Thymus (tissue), 11 donors: ENCODE measurements around the gene SMG9. TPM values are rescaled to one million over a fixed set of nuclear protein-coding genes. Genes with fewer than 3 reads are reported as not detected.
"Not testable (repeated sequence)": the region's sequence is repeated elsewhere in the genome, so short reads cannot be mapped to it uniquely, and the experiment has no call there.

ENCODE experiments used
- DNase-seq, 9 donors: peaks; one replicate each; pipeline ENCODE4 v3.0.0-alpha.2; 2013; ENCODE audit warnings: low spot score in 9 of 9, low read depth in 6 of 9, missing footprints in 1 of 9
- H3K27ac ChIP-seq, 2 donors: one replicate each; pipeline ENCODE4 v1.5.1; 2013; ENCODE audit warnings: control low read depth in 1 of 2, low read depth in 1 of 2, low read length in 1 of 2, mild to moderate bottlenecking in 1 of 2, moderate library complexity in 1 of 2
- H3K27me3 ChIP-seq, 2 donors: one replicate each; pipeline ENCODE4 v1.5.1; 2013; ENCODE audit warnings: low read length in 1 of 2; ENCODE audit not compliant: control insufficient read depth in 2 of 2, insufficient read depth in 1 of 2
- H3K36me3 ChIP-seq, 2 donors: one replicate each; pipeline ENCODE4 v1.5.1; 2013; ENCODE audit warnings: low read length in 1 of 2, mild to moderate bottlenecking in 1 of 2, moderate library complexity in 1 of 2; ENCODE audit not compliant: control insufficient read depth in 2 of 2, insufficient read depth in 2 of 2
- H3K4me1 ChIP-seq, 2 donors: one replicate each; pipeline ENCODE4 v1.5.1; 2013; ENCODE audit warnings: low read length in 2 of 2; ENCODE audit not compliant: control insufficient read depth in 2 of 2, insufficient read depth in 2 of 2
- H3K4me3 ChIP-seq, 2 donors: one replicate each; pipeline ENCODE4 v1.5.1; 2013; ENCODE audit warnings: low read length in 2 of 2, control low read depth in 1 of 2, mild to moderate bottlenecking in 1 of 2
- H3K9me3 ChIP-seq, 2 donors: one replicate each; pipeline ENCODE4 v1.5.1; 2013; ENCODE audit warnings: low read length in 1 of 2, mild to moderate bottlenecking in 1 of 2; ENCODE audit not compliant: control insufficient read depth in 2 of 2, insufficient read depth in 1 of 2
- WGBS: extraction: QIAGEN DNeasy Blood & Tissue Kit; methylation state at CpG from one replicate; pipeline ENCODE4 v1.1.7; 2013; 5-methylcytosine and 5-hydroxymethylcytosine counted together
- polyA plus RNA-seq: library from polyadenylated mRNA; stranded (reverse); fragments of 200-250 nt; gene quantifications from one replicate; pipeline ENCODE4 v1.2.3, GENCODE V29; 2013
- total RNA-seq: library from RNA; stranded (reverse); fragments of 120-200 nt; gene quantifications from one replicate; pipeline ENCODE4 v1.2.4, GENCODE V29; 2013
- donor health status: healthy.

Gene SMG9
- total and polyA plus RNA-seq, 2 donors: 16.0 to 36.9 TPM

DNA sequence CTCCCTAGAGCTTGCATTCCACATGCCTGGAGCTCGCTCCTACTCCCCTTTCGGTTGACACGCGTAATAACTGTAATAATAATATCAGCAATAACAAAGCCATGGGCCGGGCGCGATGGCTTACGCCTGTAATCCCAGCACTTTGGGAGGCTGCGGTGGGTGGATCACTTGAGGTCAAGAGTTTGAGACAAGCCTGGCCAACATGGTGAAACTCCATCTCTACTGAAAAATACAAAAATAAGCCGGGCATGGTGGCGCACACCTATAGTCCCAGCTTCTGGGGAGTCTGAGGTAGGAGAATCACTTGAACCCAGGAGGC lies 20.1 kb upstream of the SMG9 start:
- Histone ChIP-seq H3K36me3 (peaks cover 5 to 34% of the 10 kb centered on the region in 2 donors), H3K4me1 (peaks cover 27 to 45% of the 10 kb centered on the region in 2 donors)
- H3K27ac ChIP-seq, DNase-seq, H3K9me3 ChIP-seq, H3K4me3 ChIP-seq, H3K27me3 ChIP-seq: not testable (repeated sequence)
- 95% methylated on average over 11 of the region's 11 CpGs for WGBS

DNA sequence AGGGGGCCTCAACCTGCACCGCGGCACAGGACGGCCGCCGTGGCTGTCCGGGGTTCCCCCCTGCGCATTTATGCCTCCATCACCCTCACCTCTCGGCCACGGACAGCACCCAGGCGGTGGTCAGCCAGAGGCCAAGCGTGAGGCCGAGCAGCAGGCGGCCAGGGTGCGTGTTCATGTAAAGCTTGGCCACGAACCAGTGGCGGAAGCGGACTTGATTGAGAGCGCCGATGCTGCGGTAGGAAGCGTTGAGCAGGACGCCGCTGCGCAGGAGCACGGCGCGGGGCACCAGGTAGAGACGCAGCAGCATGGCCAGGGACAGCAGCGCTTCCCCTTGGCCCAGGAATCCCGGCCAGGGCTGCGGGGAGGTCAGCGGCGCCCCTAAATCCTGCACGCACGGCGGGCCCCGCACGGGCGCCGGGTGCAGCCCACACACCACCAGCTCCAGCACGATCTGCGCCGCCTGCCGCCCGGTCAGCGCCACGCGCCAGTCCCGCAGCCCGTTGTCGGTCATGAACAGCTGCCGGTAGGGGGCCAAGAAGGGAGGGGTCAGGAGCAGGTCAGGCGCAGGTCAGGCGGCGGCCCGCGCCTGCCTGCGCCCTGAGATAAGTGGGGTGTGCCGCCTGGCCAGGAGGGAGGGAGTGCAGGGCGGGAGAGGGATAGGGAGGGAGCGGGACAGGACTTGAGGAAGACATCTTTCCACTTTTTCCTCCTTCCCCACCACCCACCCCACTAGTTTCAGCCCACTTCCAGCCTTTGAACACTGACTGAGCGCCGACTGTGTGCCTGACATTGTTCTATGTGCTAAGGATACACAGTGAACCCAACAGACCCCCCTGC lies 19.6 kb upstream of the SMG9 start:
- Histone ChIP-seq H3K9me3 (no peaks in the 10 kb centered on the region), H3K27me3 (peaks cover 0 to 4% of the 10 kb centered on the region in 2 donors), H3K4me1 (peaks cover 22 to 39% of the 10 kb centered on the region in 2 donors), H3K27ac (no peak overlapping the region), H3K36me3 (peaks cover 8 to 40% of the 10 kb centered on the region in 2 donors), H3K4me3 (no peak overlapping the region)
- no peak for DNase-seq
- 92% methylated on average over 63 of the region's 63 CpGs for WGBS

DNA sequence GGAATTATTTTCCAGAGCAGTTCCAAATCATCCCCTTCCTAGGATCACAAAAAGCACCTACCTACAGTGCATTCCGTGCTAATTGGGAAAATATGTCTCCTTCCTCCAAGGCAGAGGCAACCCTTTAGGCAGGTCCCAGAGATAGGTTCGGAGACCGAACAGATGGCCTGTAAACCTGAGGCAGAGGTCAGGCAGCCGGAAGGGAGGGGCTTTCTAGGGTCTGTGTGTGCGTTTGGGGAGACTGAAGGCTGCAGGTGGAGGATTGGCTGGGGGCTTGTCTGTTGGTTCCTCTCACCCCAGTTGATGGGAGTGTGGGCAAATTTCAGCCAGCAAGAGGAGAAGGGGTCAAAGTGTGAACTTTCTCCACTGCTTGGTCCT lies 19.0 kb upstream of the SMG9 start:
- H3K27ac ChIP-seq: no peak overlapping the region
- no peak for DNase-seq
- H3K36me3 ChIP-seq: peaks cover 13 to 46% of the 10 kb centered on the region in 2 donors
- peaks cover 0 to 4% of the 10 kb centered on the region in 2 donors for H3K27me3 ChIP-seq
- WGBS: 96% methylated on average over 5 of the region's 5 CpGs
- peaks cover 16 to 33% of the 10 kb centered on the region in 2 donors for H3K4me1 ChIP-seq
- H3K4me3 ChIP-seq: no peak overlapping the region
- H3K9me3 ChIP-seq: no peaks in the 10 kb centered on the region

DNA sequence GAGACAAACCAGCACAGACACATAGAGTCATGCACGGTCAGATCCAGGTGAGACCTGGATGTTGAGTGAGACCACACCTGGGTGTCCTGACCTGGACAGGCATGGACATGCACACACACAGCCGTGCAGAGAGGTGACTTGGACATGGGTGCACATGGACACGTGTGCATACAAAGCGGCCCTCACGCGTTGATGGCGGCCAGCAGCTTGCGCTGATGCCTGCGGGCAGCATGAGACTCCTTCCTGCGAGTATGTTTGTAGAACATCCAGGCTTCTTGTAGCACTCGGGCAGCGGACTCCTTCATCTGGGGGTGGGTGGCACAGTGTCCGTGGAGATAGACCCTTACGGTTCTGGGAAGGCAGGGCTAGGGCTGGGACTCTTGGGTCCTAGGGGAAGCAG lies 14.5 kb upstream of the SMG9 start:
- H3K27me3 ChIP-seq: peaks cover 0 to 4% of the 10 kb centered on the region in 2 donors
- H3K4me3 ChIP-seq: no peak overlapping the region
- WGBS: 97% methylated on average over 14 of the region's 14 CpGs
- no peaks in the 10 kb centered on the region for H3K9me3 ChIP-seq
- no peak for DNase-seq
- no peak overlapping the region for H3K27ac ChIP-seq
- peaks cover 4 to 21% of the 10 kb centered on the region in 2 donors for H3K4me1 ChIP-seq
- H3K36me3 ChIP-seq: peaks cover 13 to 53% of the 10 kb centered on the region in 2 donors

DNA sequence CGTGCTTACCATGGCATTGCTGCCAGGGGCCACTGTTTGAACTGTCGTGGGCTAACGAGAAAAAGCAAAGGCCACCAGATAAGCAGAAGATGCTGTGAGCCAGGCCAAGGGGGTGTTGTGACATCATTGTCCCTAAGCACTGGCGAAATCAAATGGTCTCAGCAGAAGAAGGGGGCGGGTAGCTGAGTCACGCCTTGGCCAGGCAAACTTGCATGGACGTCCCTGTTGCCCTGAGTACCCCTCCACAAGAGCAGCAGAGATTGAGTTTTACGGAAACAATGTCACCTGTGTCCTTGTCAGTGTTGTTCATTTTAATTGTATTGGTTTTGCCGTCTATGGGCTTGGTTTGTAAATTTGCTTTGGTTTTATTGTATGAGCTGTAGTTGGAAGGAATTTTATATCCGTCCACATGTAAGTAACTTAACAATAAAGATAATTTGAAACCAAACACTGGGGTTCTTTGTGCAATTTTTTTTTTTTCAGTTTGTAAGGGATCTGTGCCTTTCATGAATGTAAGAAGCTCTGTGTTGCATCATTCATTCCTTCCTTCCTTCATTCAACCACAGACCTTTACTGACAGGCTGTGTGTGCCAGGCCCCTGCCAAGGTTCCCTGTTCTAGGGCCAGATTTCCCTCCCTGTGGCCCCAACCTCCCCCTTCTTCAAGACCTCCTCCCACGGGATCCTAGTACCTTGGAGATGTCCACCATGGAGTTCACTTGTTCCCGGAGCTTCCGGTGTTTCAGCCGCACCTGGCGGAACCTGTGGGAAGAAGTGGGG lies 13.7 kb upstream of the SMG9 start:
- H3K27me3 ChIP-seq: no peaks in the 10 kb centered on the region
- no peak overlapping the region for H3K27ac ChIP-seq
- H3K36me3 ChIP-seq: peaks cover 13 to 45% of the 10 kb centered on the region in 2 donors
- H3K4me3 ChIP-seq: no peak overlapping the region
- no peaks in the 10 kb centered on the region for H3K9me3 ChIP-seq
- WGBS: 95% methylated on average over 15 of the region's 15 CpGs
- peaks cover 4 to 23% of the 10 kb centered on the region in 2 donors for H3K4me1 ChIP-seq
- DNase-seq: no peak

DNA sequence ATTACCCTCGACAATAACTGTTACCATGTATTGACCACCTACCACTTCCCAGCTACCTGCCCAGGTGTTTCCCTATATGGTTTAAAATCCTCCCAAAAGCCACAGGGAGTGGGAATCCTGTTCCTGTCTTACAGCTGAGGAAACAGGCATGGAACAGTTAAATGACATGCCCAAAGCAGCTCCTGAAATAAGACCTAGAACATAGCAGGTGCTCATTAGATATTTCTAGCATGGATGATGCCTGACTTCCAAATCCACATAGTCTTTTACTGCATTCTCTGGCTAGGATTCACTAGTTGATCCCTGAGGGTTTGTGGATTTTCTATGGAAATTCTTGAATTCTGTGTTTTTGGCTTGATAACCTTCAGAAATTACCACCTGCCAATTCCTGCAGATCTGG lies 13.1 kb upstream of the SMG9 start:
- H3K27ac ChIP-seq: no peak overlapping the region
- H3K36me3 ChIP-seq: peaks cover 13 to 39% of the 10 kb centered on the region in 2 donors
- H3K4me1 ChIP-seq: peaks cover 4 to 24% of the 10 kb centered on the region in 2 donors
- H3K4me3 ChIP-seq: no peak overlapping the region
- no peaks in the 10 kb centered on the region for H3K27me3 ChIP-seq
- WGBS: 76% methylated on average over 1 of the region's 1 CpG
- DNase-seq: no peak
- H3K9me3 ChIP-seq: no peaks in the 10 kb centered on the region

DNA sequence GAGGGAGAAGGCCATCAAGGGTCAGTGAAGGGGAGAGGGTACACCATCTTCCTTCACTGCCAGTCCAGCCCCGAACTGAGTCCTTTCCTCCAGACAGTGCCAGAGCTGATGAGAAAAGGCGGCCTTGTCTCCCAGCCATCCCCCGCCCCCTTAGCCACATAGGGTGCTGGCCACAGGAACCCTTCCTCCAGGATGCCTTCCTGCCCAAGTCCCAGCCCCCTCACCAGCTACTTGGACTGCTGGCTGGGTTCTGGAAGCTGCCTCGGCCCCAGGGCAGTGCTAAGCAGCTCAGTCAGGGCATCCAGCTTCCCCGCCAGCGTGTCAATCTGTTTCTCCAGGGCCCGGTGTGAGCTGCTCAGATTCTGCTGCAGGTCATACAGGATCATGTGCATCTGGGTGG lies 12.6 kb upstream of the SMG9 start:
- H3K36me3 ChIP-seq: peaks cover 13 to 36% of the 10 kb centered on the region in 2 donors
- no peak for DNase-seq
- H3K27me3 ChIP-seq: no peaks in the 10 kb centered on the region
- no peak overlapping the region for H3K4me3 ChIP-seq
- no peak overlapping the region for H3K27ac ChIP-seq
- H3K9me3 ChIP-seq: no peaks in the 10 kb centered on the region
- WGBS: 97% methylated on average over 7 of the region's 7 CpGs
- H3K4me1 ChIP-seq: peaks cover 4 to 24% of the 10 kb centered on the region in 2 donors

DNA sequence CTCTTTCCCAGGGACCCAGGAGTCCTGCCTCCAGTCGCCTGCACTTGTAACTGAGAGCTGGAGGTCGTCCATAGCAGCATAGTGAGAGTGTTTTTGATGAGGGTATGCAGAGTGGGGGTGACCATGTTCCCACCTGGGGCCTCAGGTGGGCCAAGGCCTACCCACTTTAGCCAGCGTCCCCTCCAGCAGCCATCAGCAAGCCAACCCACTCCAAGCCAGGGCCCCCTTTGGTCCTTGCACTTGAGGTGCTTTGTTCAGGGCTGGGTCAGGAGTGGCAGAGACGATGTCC lies 11.9 kb upstream of the SMG9 start:
- H3K27ac ChIP-seq: peak overlapping the region in 1 of 2 donors; percentile 37
- DNase-seq: no peak
- peaks cover 13 to 29% of the 10 kb centered on the region in 2 donors for H3K36me3 ChIP-seq
- 90% methylated on average over 4 of the region's 4 CpGs for WGBS
- H3K4me1 ChIP-seq: peaks cover 4 to 24% of the 10 kb centered on the region in 2 donors
- no peak overlapping the region for H3K4me3 ChIP-seq
- no peaks in the 10 kb centered on the region for H3K9me3 ChIP-seq
- no peaks in the 10 kb centered on the region for H3K27me3 ChIP-seq

DNA sequence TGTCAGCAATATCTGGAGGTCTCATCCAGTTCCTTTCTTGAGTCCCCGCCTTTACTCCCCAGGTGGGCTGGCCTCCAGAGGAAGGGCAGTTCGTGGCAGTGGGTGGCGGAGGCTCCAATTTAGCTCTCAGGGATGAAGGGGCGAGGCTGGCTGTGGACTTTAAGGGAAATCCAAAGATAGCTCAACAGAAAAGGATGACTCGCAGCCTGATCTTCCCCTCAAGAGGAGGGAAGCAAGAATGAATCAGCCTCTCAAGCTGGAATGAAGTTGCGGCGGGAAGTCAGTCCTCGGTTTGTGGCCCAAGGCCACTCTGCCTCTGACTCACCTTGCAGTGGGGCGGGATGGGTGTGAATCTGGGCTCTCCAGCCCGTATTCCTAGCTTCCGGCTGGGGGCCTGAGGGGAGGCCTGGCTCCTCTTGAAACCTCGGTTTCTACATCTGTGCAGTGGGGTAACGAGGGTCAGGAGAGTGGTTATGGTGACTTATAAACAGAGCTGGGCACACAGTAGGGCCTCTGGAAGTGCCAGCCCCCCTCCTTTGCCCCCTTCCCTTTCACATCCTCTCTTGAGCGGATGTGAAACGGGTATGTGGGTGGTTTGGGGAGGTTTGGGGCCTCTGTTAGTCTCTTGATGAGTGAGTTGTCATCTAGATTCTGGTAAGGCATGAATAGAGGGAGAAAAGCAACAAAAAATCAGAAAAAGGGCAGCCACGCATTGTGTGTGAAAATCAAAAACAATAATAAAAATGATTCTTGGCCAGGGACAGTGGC lies 10.5 kb upstream of the SMG9 start:
- DNase-seq: peak in 2 of 9 donors; percentile 28 to 59
- Histone ChIP-seq H3K9me3 (no peaks in the 10 kb centered on the region), H3K4me1 (peaks cover 4 to 24% of the 10 kb centered on the region in 2 donors), H3K27me3 (no peaks in the 10 kb centered on the region), H3K4me3 (no peak overlapping the region), H3K36me3 (peaks cover 8 to 26% of the 10 kb centered on the region in 2 donors), H3K27ac (peak overlapping the region; percentile 32 to 72)
- 87% methylated on average over 16 of the region's 16 CpGs for WGBS
